Measurements from ENCODE around the gene DEPDC1.

DEPDC1 gene

DNA sequence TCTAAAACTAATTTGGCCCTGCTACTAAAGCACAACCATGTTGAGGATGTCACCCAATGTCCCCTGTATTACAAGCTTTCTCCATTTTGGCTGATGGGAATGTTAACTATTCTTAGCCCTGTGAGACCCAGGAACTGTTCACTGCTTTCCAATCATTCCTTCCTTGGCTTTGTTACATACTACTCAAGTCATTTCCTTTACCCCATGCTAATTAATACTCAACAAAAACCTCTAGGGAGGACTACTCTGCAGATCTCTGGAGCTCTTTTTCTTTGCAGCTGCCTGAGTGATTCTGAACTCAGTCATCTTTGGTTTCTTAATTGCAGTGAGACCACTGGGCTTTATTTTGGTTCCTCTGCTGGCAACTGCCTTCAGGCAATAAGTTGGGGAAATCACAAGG is 23.8 kb downstream of the DEPDC1 start:
- DNase-seq (ENCODE audit: low read depth in 2 of 2) = no peak

DNA sequence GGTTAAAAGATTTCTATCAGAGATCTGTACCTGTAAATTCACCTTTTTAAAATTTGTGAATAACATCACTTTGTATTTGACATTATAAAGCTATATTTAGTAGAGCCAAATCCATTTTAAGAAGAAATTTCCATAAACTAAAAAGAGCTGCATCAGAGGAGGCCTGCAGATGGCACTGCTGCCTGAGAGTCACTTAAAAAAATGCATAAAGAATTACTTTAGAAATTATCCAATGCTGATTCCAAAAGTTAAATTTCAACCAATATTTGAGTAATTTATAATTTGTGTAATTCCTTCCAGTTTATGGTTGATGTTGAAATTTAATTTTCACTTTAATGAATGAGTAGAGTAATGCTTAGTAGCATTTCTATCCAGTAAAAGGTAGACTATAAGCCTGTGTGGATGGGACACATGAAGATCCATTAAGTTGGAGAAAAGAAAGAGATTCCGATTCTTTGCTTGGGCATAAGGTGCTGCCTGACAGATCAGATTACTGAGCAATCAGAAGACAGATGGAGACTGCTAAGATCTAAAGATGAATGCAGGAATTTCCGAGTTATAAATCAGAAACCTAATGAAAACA is 26.4 kb downstream of the DEPDC1 start:
- DNase-seq (ENCODE audit: low read depth in 2 of 2) = no peak

DNA sequence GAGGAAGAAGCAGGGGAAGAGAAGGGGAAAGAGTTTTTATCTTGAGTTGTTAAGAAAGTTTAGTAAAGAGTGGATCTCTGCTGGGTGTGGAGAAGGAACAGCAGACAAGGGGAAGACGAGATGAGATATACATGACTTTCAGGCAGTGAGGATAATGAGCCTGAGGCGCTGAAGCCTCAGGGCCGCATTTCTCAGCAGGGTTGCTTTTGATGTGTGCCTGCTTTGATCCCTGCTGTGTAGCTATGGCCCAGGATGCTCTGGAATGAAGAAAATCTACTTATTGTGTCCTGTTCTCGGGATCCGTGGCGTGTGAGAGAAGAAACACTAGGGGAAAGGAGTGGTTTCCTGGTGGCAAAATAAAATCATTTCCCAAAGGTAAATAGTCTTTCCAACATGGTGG is 32.0 kb downstream of the DEPDC1 start:
- no peak for DNase-seq (ENCODE audit: low read depth in 2 of 2)

DNA sequence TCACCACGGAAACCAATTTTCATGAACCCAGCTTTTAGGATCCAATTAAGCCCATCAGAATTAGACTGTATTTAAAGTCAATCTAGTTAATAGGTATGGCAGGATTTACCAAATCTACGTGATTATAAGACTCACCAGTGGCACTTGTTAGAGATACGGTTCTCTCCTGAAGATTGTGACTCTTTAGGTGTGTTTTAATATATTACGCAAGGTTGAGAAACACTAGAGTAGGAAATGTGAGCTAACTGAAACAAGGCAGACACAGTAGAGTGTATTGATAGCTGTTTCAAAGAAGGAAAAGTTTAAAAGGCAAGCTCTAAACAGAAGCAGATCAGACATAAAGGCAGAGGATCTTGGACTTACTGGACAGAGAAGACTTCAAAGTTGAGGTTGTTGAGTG is 35.9 kb downstream of the DEPDC1 start:
- no peak for DNase-seq (ENCODE audit: low read depth in 2 of 2)

DNA sequence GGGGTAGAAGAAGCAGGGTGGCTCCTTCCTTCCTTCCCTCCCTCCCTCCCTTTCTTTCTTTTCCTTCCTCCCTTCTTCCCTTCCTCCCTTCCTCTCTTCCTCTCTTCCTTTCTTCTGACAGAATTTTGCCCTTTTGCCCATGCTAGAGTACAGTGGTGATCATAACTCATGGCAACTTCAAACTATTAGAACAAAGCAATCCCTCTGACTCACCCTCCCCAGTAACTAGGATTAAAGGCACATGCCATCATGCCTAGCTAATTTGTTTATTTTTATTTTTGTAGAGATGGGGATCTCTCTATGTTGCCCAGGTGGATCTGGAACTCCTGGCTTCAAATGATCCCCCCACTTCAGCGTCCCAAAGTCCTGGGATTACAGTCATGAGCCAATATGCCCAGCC is 37.1 kb downstream of the DEPDC1 start:
- no peak for DNase-seq (ENCODE audit: low read depth in 2 of 2)

DNA sequence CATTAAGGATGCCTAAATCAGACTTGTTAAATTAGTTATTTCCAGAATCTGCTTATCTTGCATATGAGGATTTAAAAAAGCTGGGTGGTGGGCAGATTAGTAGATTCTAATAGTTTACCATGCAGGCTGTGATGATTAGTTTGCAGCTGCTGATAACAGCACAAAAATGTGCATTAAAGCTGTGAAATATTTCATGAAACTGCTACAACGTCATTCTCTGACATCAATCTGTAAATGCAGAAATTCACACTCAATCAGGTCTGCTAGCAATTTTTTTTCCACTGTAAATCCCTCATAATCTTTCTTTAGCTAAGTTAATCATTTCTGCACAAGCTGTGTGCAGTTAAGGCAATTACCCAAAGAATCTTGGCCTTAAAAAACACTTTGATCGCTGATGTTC is 37.8 kb downstream of the DEPDC1 start:
- no peak for DNase-seq (ENCODE audit: low read depth in 2 of 2)

DNA sequence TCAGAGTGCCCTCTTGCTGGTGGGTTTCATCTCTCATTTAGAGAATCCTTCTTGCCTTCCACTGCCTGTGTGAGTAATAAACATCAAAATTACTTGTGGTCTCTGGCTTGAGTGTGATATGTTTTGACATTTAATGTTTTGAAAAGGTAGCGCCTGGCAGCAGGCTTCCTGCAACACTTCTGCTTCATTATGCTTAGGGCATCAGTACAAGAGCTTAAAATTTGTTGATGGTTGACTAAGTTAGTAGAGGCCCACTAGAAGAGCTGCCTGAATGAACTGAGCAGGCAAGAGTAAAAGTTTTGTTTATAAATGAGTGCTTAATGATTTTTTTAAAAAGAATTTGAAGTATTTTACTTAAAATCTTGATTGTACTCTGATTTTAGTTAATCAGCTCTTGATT is 40.7 kb downstream of the DEPDC1 start:
- DNase-seq (ENCODE audit: low read depth in 2 of 2) = no peak

DNA sequence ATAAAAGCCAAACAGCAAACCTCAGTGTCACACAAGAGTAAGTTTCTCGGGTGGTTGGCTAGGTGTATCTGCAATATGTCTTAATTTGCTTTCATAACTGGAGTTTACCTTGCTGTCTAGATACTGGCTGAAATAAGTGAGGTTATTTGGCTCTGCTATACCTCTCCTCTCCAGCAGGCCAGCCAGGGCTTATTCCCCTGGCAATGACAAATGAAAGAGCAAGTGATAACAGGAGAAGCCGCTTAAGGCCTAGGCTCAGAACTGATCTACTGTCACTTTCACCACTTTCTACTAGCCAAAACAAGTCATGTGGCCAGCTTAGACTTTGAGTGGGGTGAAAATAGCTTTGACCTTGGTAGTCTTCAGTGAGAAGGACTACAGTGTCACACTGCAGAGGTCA is 42.3 kb downstream of the DEPDC1 start:
- DNase-seq (ENCODE audit: low read depth in 2 of 2) = no peak

DNA sequence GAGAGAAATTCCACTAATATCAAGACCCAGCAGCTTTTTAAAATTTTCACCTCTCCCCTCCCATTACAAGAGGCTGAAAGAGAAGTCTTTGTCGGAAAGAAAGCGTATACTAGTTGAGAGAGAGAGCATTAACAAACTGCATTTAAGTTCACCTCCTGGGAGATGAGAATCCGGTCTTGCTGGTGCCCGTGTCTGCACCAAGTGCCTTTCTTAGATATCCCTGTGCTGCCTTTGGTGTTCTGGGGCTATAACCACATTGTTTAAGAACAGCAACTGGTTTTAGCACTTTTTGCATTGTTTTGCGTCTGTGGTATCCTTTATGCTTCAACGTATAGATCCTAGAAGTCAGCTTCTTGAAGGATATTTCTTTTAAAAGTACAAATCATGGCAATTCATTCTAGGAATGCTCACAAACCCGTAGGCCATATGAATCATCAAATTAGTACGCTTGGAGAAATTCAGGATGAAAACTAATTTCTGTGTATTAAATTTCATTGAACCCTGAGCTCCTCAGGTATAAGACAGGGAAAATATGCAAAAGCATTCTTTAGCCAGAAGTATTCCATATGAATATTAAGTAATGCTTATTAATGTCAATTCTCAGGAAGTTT is 43.7 kb downstream of the DEPDC1 start:
- DNase-seq (ENCODE audit: low read depth in 2 of 2) = no peak

DNA sequence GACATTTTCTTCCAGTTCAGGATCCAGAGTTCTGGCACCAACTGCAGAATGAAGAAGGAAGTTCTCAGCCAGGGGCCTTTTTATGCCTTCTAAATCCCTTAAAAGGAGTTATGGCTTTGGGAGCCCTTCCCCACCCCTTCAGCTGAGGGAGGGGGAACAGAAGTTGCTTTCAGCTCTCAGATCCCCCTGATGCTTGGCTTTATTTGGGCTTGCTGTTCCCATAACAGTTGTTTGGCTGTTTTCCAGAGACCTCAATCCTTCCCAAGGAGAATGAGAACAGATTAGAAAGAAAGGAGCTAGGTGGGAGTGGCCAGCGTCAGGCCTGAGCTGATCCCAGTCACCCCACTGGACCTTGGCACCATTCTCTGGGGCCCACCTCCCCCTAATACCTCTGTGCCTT is 47.0 kb downstream of the DEPDC1 start, which contains the start of gene RPE65:
RPE65 (minus strand) TSS at position 54 of the 400 bp plus-strand sequence; CDS start at position 5, 49 bp downstream.
- DNase-seq (ENCODE audit: low read depth in 2 of 2) = no peak

DNA sequence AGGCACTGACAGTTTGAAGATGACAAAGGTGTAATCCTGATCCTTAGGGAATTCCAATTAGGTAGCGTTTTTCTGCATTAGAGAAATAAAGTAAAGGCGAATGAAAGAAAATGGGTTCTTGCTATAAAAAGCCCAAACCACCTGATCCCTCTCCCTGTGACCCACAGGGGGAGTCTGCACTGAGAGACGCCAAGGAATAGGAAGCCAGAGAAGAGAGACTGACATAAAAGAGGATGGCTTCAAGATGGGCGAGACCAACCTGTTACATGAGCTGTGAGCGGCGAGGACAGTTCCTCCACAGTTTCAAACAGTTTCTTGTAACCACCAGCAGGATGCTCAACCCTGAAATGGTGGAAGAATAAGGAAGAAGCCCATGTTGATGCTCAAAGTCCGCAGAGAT is 48.5 kb downstream of the DEPDC1 start:
- DNase-seq (ENCODE audit: low read depth in 2 of 2) = no peak

DNA sequence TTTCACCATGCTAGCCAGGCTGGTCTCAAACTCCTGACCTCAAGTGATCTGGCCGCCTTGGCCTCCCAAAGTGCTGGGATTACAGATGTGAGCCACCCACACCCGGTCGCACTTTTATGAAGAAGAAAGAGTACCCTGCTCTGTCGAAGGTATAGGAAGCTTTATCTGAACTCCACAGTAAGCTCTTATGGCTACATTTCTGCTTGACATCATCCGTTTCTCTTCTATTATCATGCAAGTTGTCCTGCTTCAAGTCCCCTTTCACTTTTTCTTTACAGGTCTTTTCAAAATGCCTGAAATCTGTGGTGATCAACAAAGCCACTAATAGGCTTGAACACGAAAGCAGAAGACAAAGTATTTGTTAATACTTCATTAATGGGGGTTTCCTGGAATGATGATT is 51.2 kb downstream of the DEPDC1 start:
- no peak for DNase-seq (ENCODE audit: low read depth in 2 of 2)

DNA sequence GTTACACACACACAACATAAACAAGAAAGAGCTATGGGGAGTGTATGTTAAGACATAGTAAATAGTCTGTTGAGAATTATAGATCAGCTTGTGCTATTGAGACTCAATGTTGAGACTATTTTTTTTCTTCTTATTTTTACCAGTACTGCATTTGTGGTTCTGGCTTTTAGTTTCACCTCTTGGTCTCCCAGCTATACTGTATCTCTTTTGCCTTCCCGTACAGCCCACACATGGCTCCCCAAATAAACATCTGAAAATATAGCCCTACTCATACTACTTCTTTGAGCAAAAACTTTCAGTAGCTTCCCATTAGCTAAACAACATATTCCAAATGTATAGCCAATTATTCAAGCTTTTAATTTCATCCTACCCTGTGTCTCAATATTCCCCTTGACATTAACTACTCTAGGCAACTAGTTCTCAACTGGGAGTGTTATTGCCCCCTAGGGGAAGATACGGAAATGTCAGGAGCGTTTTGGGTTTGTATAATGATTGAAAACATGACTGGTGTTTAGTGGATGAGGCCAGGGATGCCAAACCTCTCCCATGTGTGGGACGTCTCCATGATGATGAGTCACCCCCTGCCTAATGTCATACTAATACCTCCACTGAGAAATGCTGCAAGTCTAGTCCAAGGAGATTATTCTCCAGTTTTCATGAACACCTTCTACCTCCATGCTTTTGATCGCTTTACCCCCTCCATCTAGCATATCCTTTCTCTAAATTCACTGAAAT is 53.9 kb downstream of the DEPDC1 start:
- no peak for DNase-seq (ENCODE audit: low read depth in 2 of 2)

DNA sequence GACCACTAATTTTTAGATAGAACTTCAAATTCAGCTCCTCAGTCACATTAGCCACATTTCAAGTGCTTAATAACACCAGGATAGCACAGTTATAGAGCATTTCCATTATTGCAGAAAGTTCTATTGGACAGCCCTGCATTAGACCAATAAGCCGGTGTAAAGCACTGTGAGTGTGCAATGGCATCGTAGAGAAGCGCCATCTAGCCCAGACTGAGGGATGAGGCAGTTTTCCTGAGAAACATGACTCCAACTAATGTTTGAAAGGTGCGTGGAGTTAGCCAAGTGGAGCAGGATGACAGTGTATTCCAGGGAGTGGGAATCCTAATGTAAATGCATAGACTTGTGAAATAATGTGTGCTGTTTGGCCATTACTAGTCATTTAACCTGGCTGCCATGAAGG is 54.9 kb downstream of the DEPDC1 start:
- DNase-seq (ENCODE audit: low read depth in 2 of 2) = no peak

DNA sequence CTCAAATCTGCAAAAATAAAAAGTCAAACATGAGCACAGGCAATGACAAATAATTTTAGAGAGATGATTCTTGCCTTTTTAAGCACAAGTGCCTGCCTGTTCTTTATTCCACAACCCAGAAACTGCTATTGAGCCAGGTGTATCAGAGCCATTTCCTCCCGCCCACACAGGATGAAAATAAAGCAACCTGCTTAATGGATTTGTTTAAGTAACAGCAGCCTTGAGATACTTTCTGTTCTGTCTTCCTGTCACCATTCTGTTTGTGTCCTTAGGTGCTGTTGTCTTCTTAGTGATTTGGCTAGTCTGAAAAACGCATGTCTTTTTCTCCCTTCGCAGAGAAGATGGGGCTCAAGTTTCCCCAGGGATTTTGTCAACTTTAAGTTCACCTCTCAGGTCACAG is 58.6 kb downstream of the DEPDC1 start:
- no peak for DNase-seq (ENCODE audit: low read depth in 2 of 2)

DNA sequence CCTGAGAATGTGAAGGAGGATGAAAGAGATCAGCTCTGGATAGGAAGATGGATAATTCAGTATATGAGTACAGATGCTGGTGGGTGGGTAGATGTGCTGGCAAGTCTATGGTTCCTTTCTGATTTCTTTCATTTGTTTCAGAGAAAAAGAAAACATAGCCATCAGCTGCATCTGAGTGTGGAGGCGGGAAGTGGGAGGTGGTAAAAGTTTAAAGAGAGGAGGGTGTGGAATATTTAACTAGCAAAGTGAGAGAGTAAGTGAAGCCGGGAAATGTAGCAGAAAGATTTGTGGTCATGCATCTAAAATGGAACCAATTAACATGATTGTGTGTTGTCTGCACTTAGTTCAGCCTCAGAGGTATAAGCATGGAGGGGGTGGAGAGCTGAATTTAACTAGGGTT is 63.5 kb downstream of the DEPDC1 start:
- DNase-seq (ENCODE audit: low read depth in 2 of 2) = no peak

DNA sequence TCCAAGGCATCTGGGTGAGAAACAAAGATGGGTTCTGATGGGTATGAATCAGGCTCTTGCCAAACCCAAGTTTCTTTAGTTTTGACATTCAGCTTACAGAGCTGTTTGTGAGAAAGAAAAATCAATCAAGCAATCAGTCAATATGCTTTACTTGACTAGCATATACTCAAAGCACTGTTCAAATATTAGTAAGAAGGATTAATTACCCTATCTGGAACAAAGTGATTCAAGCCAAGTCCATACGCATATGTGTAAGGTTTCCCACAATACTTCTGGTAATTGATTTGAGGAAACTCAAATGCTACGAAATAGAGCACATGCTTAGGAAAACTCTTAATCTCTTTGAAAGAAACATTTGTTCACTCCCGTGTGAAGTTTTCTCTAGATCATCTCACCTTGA is 65.8 kb downstream of the DEPDC1 start:
- no peak for DNase-seq (ENCODE audit: low read depth in 2 of 2)

DNA sequence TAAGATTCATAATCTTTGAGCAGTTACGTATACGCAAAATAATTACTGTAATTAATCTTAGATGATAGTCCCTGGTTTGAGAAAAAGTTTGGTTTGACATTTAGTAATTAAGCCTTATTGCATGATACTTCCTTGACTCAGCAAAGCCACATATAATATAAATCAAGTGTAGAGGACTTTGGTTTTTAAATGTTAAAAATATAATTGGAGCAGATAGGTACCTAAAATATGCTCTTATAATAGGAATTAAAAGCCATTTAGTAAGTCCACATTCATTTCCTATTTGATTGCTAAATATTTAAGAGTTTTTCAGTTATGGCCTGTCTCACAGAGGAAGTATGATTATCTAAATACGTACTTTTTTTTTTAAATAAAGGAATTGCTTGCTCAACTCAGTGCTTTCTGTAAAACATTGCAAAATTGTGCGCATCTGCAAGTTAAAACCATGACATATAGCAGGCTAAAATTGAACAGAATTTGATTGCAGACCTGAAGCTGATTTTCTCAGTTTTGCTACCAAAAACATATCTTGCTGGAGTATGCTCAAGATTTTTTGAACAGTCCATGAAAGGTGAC is 67.6 kb downstream of the DEPDC1 start:
- no peak for DNase-seq (ENCODE audit: low read depth in 2 of 2)

DNA sequence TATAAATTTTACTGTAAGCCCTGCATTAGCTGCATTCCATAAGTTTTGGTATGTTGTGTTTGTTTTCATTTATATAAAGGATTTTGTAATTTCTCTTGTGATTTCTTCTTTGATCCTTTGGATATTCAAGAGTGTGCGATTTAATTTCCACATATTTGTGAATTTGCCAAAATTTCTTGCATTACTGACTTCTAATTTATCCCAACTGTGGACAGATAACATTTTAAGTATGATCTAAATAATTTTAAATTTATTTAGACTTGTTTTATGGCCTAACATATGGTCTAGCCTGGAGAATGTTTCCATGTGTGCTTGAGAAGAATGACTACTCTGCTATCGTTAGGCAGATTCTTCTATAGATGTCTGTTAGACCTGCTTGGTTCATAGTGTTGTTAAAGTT is 70.3 kb downstream of the DEPDC1 start:
- DNase-seq (ENCODE audit: low read depth in 2 of 2) = no peak

All from stimulated activated CD4-positive, alpha-beta T cell treated with anti-CD3 and anti-CD28 coated beads, Interleukin-15, amount 100 ng/mL, for 48 hours (primary cell).